Measurements from ENCODE around the gene SRRM4.

Gene SRRM4

DNA sequence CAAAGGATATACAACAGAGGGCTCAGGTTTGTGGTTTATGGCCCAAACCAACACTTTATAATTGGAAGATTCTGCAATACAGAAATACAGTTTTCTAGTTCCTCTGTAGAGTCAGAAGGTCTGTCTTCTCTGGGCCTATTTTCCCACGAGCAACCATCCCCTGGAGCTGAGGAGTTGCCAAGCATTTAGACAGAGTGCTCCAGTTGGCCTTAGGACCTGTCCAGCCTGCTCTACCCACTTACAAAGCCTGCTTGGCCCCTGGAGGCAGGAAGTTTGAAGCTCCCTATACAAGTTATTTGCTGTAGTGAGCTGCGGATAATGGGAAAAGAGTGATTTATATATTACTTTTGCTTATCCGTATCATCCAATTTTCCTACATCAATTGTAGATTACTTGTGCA lies 136.6 kb downstream of the SRRM4 start:
- DNase-seq (ENCODE audit: low spot score): no peak

- DNase-seq (ENCODE audit: low spot score): no peak
Observed at GRCh38 chr12:119118625-119119024, 137.3 kb downstream of the SRRM4 start.

DNA sequence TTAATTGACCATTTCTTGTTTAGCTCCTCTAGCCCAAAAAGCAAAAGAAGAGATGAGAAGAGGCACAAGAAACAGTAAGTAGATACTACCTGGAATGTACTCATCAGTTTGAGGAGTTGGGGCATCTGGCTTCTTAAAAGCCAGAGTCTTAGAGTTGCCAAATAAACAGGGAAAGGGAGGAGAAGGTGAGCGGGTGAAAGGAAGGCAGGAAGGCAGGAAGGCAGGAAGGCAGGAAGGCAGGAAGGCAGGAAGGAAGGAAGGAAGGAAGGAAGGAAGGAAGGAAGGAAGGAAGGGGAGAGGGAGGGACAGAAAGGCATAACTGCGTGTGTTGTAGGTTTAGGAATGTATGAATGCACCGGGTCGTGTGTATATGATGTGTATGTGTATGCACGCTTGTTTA lies 140.7 kb downstream of the SRRM4 start:
- DNase-seq (ENCODE audit: low spot score): no peak

GRCh38 chr12:119122751-119123150 lies 141.4 kb downstream of the SRRM4 start:
- no peak for DNase-seq (ENCODE audit: low spot score)

- DNase-seq (ENCODE audit: low spot score): no peak
Observed at GRCh38 chr12:119128527-119128926, 147.2 kb downstream of the SRRM4 start.

- DNase-seq (ENCODE audit: low spot score): no peak
Observed at GRCh38 chr12:119129827-119130434, 148.6 kb downstream of the SRRM4 start.

GRCh38 chr12:119130523-119130922 lies 149.2 kb downstream of the SRRM4 start:
- no peak for DNase-seq (ENCODE audit: low spot score)

DNA sequence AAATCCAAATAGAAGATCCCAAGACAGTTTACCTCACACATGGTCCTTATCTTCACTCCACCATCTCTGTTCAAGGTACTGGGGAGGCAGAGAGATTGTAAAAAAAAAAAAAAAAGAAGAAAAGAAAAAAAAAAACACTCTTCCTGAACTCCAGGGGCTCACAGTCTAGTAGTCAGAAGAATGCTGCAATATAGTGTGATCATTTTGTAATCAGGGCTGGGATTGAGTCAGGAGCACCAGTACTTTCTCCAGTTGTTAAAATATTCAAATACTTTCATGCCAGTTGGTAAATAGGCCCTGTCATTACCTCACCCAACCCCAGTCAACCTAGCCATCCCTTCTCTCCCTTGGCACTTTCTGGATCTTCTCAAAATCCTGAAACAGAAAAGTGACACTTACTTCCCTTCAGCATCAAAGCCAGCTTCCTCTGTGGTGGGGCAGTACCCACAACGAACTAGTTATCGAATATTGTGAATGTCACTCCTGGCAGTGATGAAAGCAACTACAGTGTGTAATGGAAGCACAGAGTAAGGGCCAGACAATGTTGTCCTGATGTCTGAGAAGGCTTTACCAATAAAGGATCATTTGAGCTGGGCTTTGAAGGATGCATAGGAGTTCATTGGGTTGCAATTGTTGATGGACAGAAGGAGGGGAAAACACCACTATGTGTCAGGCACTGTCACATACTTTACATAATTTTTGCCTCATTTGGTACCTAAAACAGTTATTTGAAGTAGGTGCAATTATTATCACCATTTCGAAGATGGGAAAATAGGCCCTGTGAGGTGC lies 153.1 kb downstream of the SRRM4 start:
- no peak for DNase-seq (ENCODE audit: low spot score)

DNA sequence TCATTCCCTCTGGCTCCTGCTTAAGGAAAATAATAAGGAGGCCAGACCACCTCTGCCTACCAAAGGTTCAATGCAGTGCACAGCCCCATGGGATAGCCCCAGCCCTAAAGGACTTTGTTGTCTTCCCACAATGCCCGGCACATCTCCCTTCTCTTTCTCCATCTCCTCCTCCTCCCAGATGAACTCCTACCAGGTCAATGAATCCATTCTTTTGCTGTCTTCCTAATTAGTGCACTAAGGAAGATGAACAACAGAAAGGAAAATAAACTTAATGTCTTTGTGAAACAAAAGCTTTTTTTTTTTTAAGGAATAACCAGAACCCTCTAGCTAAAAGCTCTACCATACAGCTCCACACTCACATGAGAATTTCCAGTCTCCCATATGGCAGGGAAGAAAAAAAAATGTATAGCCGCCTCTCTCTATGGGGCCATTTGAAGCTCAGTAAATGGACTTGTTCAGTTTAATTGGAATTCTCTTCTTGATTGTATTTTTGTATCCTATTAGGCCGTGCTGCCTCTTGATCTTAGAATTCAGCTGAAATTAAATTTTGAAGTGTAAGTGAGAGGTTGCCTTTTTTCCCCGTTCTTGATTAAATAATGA lies 155.6 kb downstream of the SRRM4 start:
- no peak for DNase-seq (ENCODE audit: low spot score)

DNA sequence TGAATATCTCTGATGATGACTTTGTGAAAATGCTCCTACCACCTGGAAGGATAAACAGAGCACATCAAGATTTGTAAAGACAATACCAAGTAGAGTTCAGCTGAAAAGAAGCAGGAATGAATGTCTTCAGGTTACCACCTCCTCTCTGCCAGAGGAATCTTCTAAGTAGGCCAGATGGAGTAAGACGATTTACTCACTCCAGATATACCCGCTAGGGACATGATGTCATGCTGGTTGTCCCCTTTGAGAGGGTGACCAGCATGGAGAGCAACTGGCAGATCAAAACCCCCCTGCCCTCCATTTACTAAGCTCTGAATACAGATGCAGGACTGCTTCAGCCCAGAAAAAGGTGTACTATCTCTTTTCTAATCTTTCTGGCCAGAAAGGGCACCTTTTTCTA lies 158.1 kb downstream of the SRRM4 start:
- no peak for DNase-seq (ENCODE audit: low spot score)

DNA sequence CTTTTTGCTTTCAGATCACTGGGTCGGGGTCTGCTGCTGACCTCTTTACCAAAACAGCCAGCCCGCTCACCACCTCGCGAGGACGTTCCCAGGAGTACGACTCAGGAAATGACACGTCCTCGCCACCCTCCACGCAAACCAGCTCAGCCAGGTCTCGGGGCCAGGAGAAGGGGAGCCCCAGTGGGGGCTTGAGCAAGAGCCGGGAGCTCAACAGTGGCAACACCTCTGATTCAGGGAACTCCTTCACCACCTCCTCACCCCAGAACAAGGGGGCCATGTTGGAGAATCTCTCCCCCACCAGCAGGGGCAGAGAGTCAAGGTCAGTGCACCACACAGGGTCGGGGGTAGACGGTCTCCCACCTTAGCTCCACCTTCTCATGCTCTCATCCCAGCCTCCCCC lies 164.0 kb downstream of the SRRM4 start:
- DNase-seq (ENCODE audit: low spot score): no peak

DNA sequence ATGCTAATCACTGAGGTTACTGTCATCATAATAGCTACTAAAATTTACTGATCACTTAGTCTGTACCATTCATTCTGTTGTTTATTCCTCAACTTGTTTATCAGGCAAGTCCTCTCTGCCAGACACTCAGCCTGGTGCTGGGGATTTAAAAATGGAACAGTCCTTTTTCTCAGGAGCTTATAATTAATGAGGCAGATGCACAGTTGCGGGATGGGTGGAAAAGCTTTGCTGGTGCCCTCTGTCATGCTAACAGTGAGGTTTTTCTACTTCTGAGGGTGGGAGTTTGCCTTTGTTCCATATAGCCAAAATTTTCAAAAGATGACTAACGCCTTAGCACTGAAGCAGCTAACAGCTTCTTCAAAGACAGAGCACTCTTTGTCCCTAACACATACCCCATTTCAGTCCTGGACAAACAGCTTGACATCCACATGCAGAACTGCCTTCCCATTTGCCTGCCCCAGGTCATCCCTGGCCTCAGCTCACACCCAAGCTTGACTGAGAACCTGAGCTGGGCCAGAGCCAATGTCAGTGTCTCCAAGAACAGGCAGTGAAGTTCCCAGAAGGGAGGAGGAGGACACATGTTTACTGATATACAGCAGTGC lies 166.6 kb downstream of the SRRM4 start:
- DNase-seq (ENCODE audit: low spot score): peak; percentile 27

- no peak for DNase-seq (ENCODE audit: low spot score)
Observed at GRCh38 chr12:119149270-119149669, 167.9 kb downstream of the SRRM4 start.

DNA sequence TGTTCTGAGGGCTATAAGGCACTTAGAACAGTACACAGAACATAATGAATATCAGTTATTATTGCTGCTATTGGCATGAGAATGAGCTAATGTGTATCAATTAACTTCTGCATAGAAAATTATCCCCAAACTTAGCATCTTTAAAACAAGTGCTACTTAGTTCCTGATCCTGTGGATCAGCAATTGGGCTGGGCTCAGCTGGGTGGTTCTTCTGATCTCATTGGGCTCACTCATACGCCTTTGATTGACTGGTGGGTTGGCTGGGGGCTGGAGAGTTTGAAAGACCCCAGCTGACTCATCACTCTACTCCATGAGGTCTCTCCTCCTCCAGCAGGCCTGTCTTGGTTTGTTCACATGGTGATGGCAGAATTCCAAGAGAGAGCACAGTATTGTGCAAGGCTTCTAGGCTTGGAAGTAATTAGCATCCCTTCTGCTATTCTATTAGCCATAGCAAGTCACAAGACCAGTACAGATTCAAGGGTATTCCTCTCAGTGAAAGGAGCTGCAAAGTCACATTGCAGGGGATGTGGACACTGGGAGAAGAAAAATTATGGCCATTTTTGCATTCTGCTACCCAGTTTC lies 170.2 kb downstream of the SRRM4 start:
- no peak for DNase-seq (ENCODE audit: low spot score)

DNA sequence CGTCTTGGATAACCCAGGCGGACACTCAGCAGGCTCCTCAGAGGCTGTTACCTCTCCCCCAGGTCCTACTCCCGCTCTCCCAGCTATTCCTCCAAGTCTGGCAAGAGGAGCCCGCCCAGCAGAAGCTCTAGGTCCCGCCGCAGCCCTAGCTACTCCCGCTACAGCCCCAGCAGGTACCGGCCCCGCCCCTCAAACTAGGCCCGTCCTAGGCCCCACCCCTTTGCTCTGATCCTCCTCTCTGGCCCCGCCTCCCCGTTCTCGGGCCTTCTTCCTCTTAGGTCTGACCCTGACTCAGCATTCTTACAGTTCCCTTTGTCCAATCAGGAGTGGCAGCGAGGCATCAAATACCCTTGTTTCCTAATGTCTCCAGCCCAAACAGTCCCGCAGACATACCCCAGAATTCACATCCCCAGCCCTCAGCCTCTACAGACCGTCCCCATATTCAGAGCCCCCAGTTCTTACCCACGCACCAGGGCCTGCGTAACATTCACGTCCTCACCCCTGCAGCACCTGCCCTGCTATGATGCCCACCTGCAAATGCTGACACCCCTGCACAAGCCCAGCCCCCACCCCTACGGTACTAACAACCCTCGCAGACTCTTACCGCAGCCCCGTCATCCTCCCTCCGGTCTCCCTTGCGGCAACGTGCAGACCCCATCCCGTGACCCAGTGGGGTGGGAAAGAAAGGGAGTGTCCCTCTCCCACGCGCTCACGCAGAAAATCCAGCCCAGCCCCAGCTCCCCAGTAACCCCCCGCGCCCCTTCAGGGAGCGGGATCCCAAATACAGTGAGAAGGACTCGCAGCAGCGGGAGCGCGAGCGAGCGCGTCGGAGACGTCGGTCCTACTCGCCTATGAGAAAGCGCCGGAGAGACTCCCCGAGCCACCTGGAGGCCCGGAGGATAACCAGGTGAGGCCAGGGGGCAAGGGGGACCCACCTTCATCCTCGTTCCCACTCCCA lies 172.4 kb downstream of the SRRM4 start:
- peak; percentile 68 for DNase-seq (ENCODE audit: low spot score)

- no peak for DNase-seq (ENCODE audit: low spot score)
Observed at GRCh38 chr12:119154435-119154818, 173.1 kb downstream of the SRRM4 start.

GRCh38 chr12:119156401-119157044 lies 175.2 kb downstream of the SRRM4 start:
- no peak for DNase-seq (ENCODE audit: low spot score)

GRCh38 chr12:119157528-119157927 lies 176.2 kb downstream of the SRRM4 start:
- DNase-seq (ENCODE audit: low spot score): no peak

DNA sequence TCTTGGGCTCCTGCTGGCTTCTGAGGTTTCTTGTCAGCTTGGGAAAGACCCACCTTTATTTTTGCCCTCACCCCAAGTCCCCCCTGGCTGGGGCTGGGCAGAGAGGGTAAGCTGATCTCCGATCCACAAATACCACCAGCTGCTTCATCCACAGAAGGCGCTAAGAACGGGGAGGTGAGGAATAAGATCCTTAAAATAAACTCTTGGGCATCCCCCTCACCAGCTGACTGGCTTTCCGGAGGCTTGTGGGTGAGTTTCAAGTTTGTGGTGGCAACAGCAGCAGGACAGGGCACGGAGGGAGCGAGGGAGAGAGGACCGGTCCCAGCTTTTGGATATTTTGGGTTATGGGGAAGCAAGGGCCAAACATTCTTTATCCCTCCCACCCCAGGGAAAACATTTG lies 176.6 kb downstream of the SRRM4 start:
- DNase-seq (ENCODE audit: low spot score): no peak

- no peak for DNase-seq (ENCODE audit: low spot score)
Observed at GRCh38 chr12:119158402-119158801, 177.1 kb downstream of the SRRM4 start.

DNA sequence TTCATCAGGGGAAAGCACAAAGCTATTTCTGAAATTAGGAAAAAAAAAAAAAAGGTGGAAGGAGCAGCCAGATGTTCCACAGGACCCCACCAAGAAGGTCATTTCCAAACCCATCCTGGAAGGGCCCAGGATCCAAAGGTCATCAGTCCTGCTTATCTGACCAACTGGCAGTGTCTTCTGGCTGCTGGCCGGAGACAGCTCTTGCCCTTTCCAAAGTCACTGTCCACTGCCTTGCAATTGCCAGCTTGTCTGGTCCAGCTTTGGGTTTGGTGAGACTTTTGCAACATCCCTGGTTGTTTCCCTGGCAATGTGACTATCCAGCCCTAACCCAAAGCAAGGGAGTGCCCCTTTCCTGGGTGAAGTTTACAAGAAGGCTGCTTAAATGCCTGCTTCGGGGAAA lies 178.5 kb downstream of the SRRM4 start:
- no peak for DNase-seq (ENCODE audit: low spot score)

Measured in pons (tissue), 1 donor.